Tibial nerve (tissue), 3 donors: ENCODE data around the gene LSAMP.

Experiments used
- POLR2A ChIP-seq, 2 donors: fragments of 450-650 bp; IDR thresholded peaks; one replicate each; pipeline ENCODE4 v1.6.1; 2017; ENCODE audit warnings: antibody characterized with exemption in 2 of 2, mild to moderate bottlenecking in 2 of 2, moderate library complexity in 2 of 2
- TF ChIP-seq, protein P1 (sequence below), 5 experiments: fragments of 200-600 bp in 3 of 5; fragments of 450-650 bp in 2 of 5; sonication (generic) in 3 of 5; IDR thresholded peaks; one replicate each; pipeline ENCODE4 v1.5.1; 2016 to 2019; ENCODE audit warnings: antibody characterized with exemption in 5 of 5, mild to moderate bottlenecking in 3 of 5, moderate library complexity in 2 of 5

DNA sequence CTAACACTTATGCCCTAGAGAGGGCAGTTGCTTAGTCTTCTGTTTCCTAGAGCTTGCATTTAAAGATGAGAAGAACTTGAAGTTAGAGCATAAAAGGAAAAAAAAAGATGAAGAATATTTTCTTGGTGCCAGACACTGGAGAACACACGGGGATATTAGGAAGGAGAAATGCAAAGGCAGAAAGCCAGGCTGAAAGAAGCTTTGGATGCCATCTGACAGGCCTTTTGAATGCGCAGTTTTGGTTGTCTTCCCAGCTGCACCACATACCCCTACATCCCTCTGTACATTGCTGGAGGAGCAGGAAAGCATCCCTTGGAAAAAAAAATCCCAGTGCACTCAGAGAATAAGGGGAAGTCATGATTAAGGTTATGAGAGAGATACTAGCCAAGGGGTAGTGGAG lies 443.1 kb downstream of the LSAMP start:
- TF ChIP-seq, protein P1, sequence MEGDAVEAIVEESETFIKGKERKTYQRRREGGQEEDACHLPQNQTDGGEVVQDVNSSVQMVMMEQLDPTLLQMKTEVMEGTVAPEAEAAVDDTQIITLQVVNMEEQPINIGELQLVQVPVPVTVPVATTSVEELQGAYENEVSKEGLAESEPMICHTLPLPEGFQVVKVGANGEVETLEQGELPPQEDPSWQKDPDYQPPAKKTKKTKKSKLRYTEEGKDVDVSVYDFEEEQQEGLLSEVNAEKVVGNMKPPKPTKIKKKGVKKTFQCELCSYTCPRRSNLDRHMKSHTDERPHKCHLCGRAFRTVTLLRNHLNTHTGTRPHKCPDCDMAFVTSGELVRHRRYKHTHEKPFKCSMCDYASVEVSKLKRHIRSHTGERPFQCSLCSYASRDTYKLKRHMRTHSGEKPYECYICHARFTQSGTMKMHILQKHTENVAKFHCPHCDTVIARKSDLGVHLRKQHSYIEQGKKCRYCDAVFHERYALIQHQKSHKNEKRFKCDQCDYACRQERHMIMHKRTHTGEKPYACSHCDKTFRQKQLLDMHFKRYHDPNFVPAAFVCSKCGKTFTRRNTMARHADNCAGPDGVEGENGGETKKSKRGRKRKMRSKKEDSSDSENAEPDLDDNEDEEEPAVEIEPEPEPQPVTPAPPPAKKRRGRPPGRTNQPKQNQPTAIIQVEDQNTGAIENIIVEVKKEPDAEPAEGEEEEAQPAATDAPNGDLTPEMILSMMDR (IDR thresholded peaks at IDR 0.05), result no peak
- TF ChIP-seq POLR2A (IDR thresholded peaks at IDR 0.05), result no peak
